WTC11 (cell line): ENCODE measurements around the gene DCAF4L1.

Experiments
- ATF1 ChIP-seq: sonication (generic); formaldehyde crosslinking; IDR thresholded peaks from 2 replicates; pipeline ENCODE4 v1.8.1; 2023; ENCODE audit warnings: mild to moderate bottlenecking, moderate library complexity, missing genetic modification reagents
- ATF3 ChIP-seq: sonication (generic); formaldehyde crosslinking; conservative IDR thresholded peaks from 2 replicates; pipeline ENCODE4 v1.8.1; 2022; ENCODE audit warnings: mild to moderate bottlenecking, missing genetic modification reagents
- CBFB ChIP-seq: sonication (generic); formaldehyde crosslinking; IDR thresholded peaks from 2 replicates; pipeline ENCODE4 v1.8.1; 2022; ENCODE audit warnings: mild to moderate bottlenecking, low read depth, missing genetic modification reagents
- ELF4 ChIP-seq: sonication (generic); formaldehyde crosslinking; IDR thresholded peaks from 2 replicates; pipeline ENCODE4 v1.8.1; 2022; ENCODE audit warnings: low read depth, mild to moderate bottlenecking, moderate library complexity, missing genetic modification reagents
- ETV6 ChIP-seq: sonication (generic); formaldehyde crosslinking; IDR thresholded peaks from 2 replicates; pipeline ENCODE4 v1.8.1; 2022; ENCODE audit warnings: mild to moderate bottlenecking, missing genetic modification reagents
- MAX ChIP-seq: sonication (generic); formaldehyde crosslinking; IDR thresholded peaks from 2 replicates; pipeline ENCODE4 v1.8.0; 2022; ENCODE audit warnings: mild to moderate bottlenecking, missing genetic modification reagents
- NFYB ChIP-seq: sonication (generic); formaldehyde crosslinking; conservative IDR thresholded peaks from 2 replicates; pipeline ENCODE4 v1.8.0; 2022; ENCODE audit warnings: low read depth, missing genetic modification reagents
- SMAD3 ChIP-seq: sonication (generic); formaldehyde crosslinking; IDR thresholded peaks from 2 replicates; pipeline ENCODE4 v1.8.0; 2022; ENCODE audit warnings: missing genetic modification reagents, mild to moderate bottlenecking, borderline replicate concordance
- ZNF138 ChIP-seq: sonication (generic); formaldehyde crosslinking; conservative IDR thresholded peaks from 2 replicates; pipeline ENCODE4 v1.8.1; 2022; ENCODE audit warnings: mild to moderate bottlenecking, moderate library complexity, missing genetic modification reagents
- ZNF232 ChIP-seq: sonication (generic); formaldehyde crosslinking; IDR thresholded peaks from 2 replicates; pipeline ENCODE4 v1.8.0; 2022; ENCODE audit warnings: mild to moderate bottlenecking, missing genetic modification reagents
- TF ChIP-seq, protein P1 (sequence below): fragments of 200-600 bp; IDR thresholded peaks from 2 replicates; pipeline ENCODE4 v1.8.0; 2022; ENCODE audit warnings: antibody characterized with exemption
- TF ChIP-seq, protein P2 (sequence below): sonication (generic); formaldehyde crosslinking; IDR thresholded peaks from 2 replicates; pipeline ENCODE4 v1.8.1; 2023; ENCODE audit warnings: mild to moderate bottlenecking, moderate library complexity, missing genetic modification reagents

DNA sequence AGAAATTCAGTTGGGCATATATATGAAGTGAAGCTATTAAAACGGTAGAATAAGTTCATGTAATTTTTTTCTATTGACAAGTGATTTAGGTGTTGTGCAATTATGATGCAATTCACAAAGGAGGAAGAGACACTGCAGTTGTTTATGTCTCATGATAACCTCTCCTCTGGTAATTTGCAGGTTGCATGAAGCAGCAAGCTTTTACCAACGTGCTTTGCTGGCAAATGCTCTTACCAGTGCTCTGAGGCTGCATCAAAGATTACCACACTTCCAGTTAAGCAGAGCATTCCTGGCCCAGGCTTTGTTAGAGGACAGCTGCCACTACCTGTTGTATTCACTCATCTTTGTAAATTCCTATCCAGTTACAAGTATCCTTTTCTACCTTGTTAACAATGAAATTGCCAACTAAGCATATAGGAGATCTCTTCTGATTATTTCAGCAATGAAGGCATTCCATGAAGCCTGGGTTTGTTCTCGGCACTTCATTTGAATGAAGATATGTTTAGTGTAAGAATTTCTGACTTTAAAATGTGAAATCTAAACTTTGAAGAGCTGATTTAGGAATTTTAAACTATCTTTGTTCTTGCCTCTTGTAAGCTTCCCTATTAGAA lies 42.4 kb upstream of the DCAF4L1 start:
- TF ChIP-seq, protein P1, sequence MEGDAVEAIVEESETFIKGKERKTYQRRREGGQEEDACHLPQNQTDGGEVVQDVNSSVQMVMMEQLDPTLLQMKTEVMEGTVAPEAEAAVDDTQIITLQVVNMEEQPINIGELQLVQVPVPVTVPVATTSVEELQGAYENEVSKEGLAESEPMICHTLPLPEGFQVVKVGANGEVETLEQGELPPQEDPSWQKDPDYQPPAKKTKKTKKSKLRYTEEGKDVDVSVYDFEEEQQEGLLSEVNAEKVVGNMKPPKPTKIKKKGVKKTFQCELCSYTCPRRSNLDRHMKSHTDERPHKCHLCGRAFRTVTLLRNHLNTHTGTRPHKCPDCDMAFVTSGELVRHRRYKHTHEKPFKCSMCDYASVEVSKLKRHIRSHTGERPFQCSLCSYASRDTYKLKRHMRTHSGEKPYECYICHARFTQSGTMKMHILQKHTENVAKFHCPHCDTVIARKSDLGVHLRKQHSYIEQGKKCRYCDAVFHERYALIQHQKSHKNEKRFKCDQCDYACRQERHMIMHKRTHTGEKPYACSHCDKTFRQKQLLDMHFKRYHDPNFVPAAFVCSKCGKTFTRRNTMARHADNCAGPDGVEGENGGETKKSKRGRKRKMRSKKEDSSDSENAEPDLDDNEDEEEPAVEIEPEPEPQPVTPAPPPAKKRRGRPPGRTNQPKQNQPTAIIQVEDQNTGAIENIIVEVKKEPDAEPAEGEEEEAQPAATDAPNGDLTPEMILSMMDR, result no peak
- TF ChIP-seq, protein P2, sequence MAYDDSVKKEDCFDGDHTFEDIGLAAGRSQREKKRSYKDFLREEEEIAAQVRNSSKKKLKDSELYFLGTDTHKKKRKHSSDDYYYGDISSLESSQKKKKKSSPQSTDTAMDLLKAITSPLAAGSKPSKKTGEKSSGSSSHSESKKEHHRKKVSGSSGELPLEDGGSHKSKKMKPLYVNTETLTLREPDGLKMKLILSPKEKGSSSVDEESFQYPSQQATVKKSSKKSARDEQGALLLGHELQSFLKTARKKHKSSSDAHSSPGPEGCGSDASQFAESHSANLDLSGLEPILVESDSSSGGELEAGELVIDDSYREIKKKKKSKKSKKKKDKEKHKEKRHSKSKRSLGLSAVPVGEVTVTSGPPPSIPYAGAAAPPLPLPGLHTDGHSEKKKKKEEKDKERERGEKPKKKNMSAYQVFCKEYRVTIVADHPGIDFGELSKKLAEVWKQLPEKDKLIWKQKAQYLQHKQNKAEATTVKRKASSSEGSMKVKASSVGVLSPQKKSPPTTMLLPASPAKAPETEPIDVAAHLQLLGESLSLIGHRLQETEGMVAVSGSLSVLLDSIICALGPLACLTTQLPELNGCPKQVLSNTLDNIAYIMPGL, result no peak
- TF ChIP-seq ELF4 (CRISPR knock-in tag) (no peak), ZNF138 (CRISPR knock-in tag) (no peak), ATF3 (CRISPR knock-in tag) (no peak), ATF1 (no peak), ZNF232 (CRISPR knock-in tag) (no peak), NFYB (CRISPR knock-in tag) (no peak), MAX (no peak), ETV6 (no peak), SMAD3 (no peak), CBFB (CRISPR knock-in tag) (no peak)
